HepG2 (cell line): Measurements from ENCODE around the gene ZNF48. TPM values are rescaled to one million over a fixed set of nuclear protein-coding genes. Genes with fewer than 3 reads are reported as not detected.

ENCODE experiments used
- GTF2F1 ChIP-seq: fragments of 150-350 bp; IDR thresholded peaks from 2 replicates; pipeline ENCODE4 v1.6.1; 2014; ENCODE audit warnings: low read length
- MEIS2 ChIP-seq: sonication (generic); formaldehyde crosslinking; IDR thresholded peaks from 2 replicates; pipeline ENCODE4 v1.9.0; 2021; ENCODE audit warnings: mild to moderate bottlenecking, missing genetic modification reagents
- NBN ChIP-seq: fragments of 450-650 bp; conservative IDR thresholded peaks from 2 replicates; pipeline ENCODE4 v1.6.1; 2017
- NCOA1 ChIP-seq: sonication (generic); formaldehyde crosslinking; IDR thresholded peaks from 2 replicates; pipeline ENCODE4 v1.9.0; 2021; ENCODE audit warnings: missing genetic modification reagents
- RNF219 ChIP-seq: sonication (generic); formaldehyde crosslinking; IDR thresholded peaks from 2 replicates; pipeline ENCODE4 v1.5.0; 2020; ENCODE audit warnings: mild to moderate bottlenecking, missing genetic modification reagents
- ZBTB37 ChIP-seq: sonication (generic); formaldehyde crosslinking; IDR thresholded peaks from 2 replicates; pipeline ENCODE4 v1.4.0; 2020; ENCODE audit warnings: mild to moderate bottlenecking, missing genetic modification reagents
- ZBTB4 ChIP-seq: sonication (generic); formaldehyde crosslinking; IDR thresholded peaks from 2 replicates; pipeline ENCODE4 v1.4.0; 2020; ENCODE audit warnings: missing genetic modification reagents, mild to moderate bottlenecking, borderline replicate concordance
- ZNF235 ChIP-seq: sonication (generic); formaldehyde crosslinking; IDR thresholded peaks from 2 replicates; pipeline ENCODE4 v1.8.1; 2023; ENCODE audit warnings: mild to moderate bottlenecking, missing genetic modification reagents, borderline replicate concordance
- ZNF253 ChIP-seq: sonication (generic); formaldehyde crosslinking; IDR thresholded peaks from 2 replicates; pipeline ENCODE4 v1.8.0; 2022; ENCODE audit warnings: mild to moderate bottlenecking, missing genetic modification reagents, borderline replicate concordance
- ZNF710 ChIP-seq: sonication (generic); formaldehyde crosslinking; IDR thresholded peaks from 2 replicates; pipeline ENCODE4 v1.5.0; 2020; ENCODE audit warnings: mild to moderate bottlenecking, missing genetic modification reagents, borderline replicate concordance
- polyA plus RNA-seq, 8 experiments: library from polyadenylated mRNA; depleted of rRNA in 3 of 8; stranded (reverse) in 7 of 8; unstranded in 1 of 8; fragments of >200 nt; fragmentation: Illumina TruSeq in 4 of 8; extraction: Trizol in 4 of 8; gene quantifications; 2 replicates each; pipeline versions ENCODE4 v1.2.1 to v1.2.3, GENCODE V29; 2011 to 2016; ENCODE audit warnings: low read depth in 4 of 8, missing spikeins in 1 of 8, mixed read lengths in 1 of 8; ENCODE audit not compliant: insufficient read depth in 1 of 8
- total RNA-seq, 5 experiments: library from RNA; depleted of rRNA; stranded (reverse); fragments of >200 nt; fragmentation: Illumina TruSeq; extraction: Trizol; gene quantifications; 2 replicates each; pipeline ENCODE4 v1.2.3, GENCODE V29; 2016; ENCODE audit warnings: low read depth in 1 of 5
- TF ChIP-seq, protein P1 (sequence below): sonication (generic); formaldehyde crosslinking; IDR thresholded peaks from 2 replicates; pipeline ENCODE4 v1.9.0; 2021; ENCODE audit warnings: missing genetic modification reagents, borderline replicate concordance
- TF ChIP-seq, protein P2 (sequence below): sonication (generic); formaldehyde crosslinking; IDR thresholded peaks from 2 replicates; pipeline ENCODE4 v1.4.0; 2020; ENCODE audit warnings: missing genetic modification reagents

Gene ZNF48
- total and polyA plus RNA-seq, 2 of the 13 experiments (the other 11 are each of a cell fraction or from before 2014, with no cell fraction given), result 9.9 to 12.3 TPM

GRCh38 chr16:30352488-30353401, 42.5 kb upstream of the ZNF48 start (continued):
- TF ChIP-seq, protein P1, sequence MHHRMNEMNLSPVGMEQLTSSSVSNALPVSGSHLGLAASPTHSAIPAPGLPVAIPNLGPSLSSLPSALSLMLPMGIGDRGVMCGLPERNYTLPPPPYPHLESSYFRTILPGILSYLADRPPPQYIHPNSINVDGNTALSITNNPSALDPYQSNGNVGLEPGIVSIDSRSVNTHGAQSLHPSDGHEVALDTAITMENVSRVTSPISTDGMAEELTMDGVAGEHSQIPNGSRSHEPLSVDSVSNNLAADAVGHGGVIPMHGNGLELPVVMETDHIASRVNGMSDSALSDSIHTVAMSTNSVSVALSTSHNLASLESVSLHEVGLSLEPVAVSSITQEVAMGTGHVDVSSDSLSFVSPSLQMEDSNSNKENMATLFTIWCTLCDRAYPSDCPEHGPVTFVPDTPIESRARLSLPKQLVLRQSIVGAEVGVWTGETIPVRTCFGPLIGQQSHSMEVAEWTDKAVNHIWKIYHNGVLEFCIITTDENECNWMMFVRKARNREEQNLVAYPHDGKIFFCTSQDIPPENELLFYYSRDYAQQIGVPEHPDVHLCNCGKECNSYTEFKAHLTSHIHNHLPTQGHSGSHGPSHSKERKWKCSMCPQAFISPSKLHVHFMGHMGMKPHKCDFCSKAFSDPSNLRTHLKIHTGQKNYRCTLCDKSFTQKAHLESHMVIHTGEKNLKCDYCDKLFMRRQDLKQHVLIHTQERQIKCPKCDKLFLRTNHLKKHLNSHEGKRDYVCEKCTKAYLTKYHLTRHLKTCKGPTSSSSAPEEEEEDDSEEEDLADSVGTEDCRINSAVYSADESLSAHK (CRISPR knock-in tag), result no peak
- TF ChIP-seq RNF219 (CRISPR knock-in tag) (no peak), MEIS2 (CRISPR knock-in tag) (no peak), ZNF235 (CRISPR knock-in tag) (no peak), NCOA1 (CRISPR knock-in tag) (no peak), ZBTB37 (CRISPR knock-in tag) (no peak), ZBTB4 (no peak), ZNF710 (CRISPR knock-in tag) (no peak), ZNF253 (CRISPR knock-in tag) (no peak), NBN (no peak), GTF2F1 (no peak)
- TF ChIP-seq, protein P2, sequence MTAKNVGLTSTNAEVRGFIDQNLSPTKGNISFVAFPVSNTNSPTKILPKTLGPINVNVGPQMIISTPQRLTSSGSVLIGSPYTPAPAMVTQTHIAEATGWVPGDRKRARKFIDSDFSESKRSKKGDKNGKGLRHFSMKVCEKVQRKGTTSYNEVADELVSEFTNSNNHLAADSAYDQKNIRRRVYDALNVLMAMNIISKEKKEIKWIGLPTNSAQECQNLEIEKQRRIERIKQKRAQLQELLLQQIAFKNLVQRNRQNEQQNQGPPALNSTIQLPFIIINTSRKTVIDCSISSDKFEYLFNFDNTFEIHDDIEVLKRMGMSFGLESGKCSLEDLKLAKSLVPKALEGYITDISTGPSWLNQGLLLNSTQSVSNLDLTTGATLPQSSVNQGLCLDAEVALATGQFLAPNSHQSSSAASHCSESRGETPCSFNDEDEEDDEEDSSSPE (CRISPR knock-in tag), result no peak
